ENCODE measurements around the gene ENTREP3.

The ENTREP3 gene

DNA sequence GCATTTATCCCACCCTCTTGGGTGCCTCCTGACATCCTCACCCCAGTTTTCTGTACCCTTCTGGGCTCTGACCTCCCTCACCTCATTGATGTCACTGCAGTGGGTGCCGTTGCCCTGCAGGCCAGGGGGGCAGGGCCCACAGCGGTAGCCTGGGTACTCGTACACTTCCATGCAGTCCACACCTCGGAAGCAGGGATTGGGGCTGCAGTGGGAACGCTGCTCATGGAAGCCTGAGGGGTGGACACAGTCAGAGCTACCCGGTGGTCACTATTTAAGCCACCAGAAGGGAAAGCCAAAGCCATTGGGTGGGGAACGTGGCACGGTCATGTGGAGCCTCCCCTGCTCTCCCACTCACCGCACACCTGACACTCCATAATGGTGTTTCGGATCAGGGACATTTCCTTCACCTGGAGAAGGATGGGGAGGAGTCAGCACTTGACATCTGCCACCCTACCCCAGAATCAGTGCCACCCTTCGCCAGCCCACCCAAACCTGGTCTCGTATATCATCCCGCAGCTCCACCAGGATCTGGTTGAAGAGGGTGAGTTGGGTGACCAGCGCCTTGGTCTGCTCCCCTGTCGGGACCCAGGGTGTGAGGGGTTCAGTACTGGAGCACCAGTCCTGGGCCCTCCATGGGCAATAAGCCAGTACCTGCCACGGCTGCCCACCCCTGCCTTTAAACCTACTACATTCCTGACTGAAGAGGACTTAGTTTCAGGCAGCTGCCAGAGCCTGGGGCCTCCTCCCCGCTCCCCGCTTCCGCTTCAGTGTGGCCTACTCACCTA is 52.4 kb downstream of the ENTREP3 start:
- no peak for DNase-seq (ENCODE audit: low read depth, low spot score)
- no peak for TF ChIP-seq EZH2 (IDR thresholded peaks at IDR 0.05)
- no peak for TF ChIP-seq FOXP2 (optimal IDR thresholded peaks at IDR 0.05; ENCODE audit: control extremely low read depth, extremely low read length, insufficient read depth)
- TF ChIP-seq POLR2AphosphoS5 (IDR thresholded peaks at IDR 0.05; ENCODE audit: borderline replicate concordance, low read depth, low read length), result no peak; the same call in 1 of the 2 replicates
- Histone ChIP-seq H3K9ac (ENCODE audit: insufficient read length) (no peak overlapping the region), H3K4me3 (no peak overlapping the region), H3K36me3 (ENCODE audit: insufficient read depth, low read length) (peaks cover 7% of the 10 kb centered on the region; the same call in 1 of the 2 replicates), H3K9me3 (ENCODE audit: low read depth, low read length) (no peaks in the 10 kb centered on the region), H3K27ac (no peak overlapping the region)

DNA sequence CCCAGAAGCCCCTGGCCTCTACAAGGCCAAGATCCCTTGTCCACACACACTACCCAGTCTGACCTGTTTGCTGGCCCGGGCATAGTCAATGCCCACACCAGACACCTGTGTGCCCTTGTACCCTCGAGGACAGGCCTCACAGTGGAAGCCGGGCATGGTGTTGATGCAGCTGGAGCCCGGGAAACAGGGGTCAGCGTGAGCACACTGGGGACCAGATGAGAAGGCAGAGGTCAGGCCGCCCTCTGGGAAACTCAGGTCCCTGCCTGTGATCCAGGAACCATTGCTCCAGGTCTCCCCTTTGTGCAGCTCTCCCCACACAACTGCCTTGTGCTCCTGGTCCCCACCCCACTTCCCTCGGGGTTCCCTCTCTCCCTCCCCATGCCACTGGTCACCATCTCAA is 53.1 kb downstream of the ENTREP3 start:
- no peak overlapping the region for H3K4me3 ChIP-seq
- DNase-seq (ENCODE audit: low read depth, low spot score), result no peak
- H3K36me3 ChIP-seq (ENCODE audit: insufficient read depth, low read length), result peaks cover 14% of the 10 kb centered on the region; the same call in 1 of the 2 replicates
- no peaks in the 10 kb centered on the region for H3K9me3 ChIP-seq (ENCODE audit: low read depth, low read length)
- no peak for TF ChIP-seq EZH2 (IDR thresholded peaks at IDR 0.05)
- no peak for TF ChIP-seq FOXP2 (optimal IDR thresholded peaks at IDR 0.05; ENCODE audit: control extremely low read depth, extremely low read length, insufficient read depth)
- TF ChIP-seq POLR2AphosphoS5 (IDR thresholded peaks at IDR 0.05; ENCODE audit: borderline replicate concordance, low read depth, low read length), result no peak
- no peak overlapping the region for H3K9ac ChIP-seq (ENCODE audit: insufficient read length)
- H3K27ac ChIP-seq, result no peak overlapping the region

DNA sequence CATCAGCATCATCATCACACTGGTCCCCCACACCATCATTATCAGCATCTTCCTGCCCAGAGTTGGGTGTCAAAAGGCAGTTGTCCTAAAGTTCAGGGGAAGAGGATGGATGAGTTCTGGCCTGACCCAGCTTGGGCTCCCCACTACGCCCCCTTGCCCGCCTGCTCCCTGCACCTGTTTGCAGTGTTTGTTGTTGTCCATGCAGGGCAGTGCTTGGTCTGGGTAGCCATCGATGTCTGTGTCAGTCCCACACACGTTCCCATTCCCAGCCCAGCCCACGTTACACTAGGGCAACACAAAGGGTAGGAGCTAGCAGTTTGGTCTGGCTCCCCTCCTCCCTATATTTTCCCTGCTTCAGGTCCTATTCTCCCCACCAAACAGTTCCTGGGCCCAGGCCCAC is 54.4 kb downstream of the ENTREP3 start:
- H3K36me3 ChIP-seq (ENCODE audit: insufficient read depth, low read length), result peaks cover 19% of the 10 kb centered on the region; the same call in 1 of the 2 replicates
- no peak overlapping the region for H3K27ac ChIP-seq
- TF ChIP-seq POLR2AphosphoS5 (IDR thresholded peaks at IDR 0.05; ENCODE audit: borderline replicate concordance, low read depth, low read length), result no peak
- TF ChIP-seq EZH2 (IDR thresholded peaks at IDR 0.05), result no peak
- TF ChIP-seq FOXP2 (optimal IDR thresholded peaks at IDR 0.05; ENCODE audit: control extremely low read depth, extremely low read length, insufficient read depth), result no peak
- no peak overlapping the region for H3K4me3 ChIP-seq
- no peak for DNase-seq (ENCODE audit: low read depth, low spot score)
- no peak overlapping the region for H3K9ac ChIP-seq (ENCODE audit: insufficient read length)
- H3K9me3 ChIP-seq (ENCODE audit: low read depth, low read length), result no peaks in the 10 kb centered on the region

DNA sequence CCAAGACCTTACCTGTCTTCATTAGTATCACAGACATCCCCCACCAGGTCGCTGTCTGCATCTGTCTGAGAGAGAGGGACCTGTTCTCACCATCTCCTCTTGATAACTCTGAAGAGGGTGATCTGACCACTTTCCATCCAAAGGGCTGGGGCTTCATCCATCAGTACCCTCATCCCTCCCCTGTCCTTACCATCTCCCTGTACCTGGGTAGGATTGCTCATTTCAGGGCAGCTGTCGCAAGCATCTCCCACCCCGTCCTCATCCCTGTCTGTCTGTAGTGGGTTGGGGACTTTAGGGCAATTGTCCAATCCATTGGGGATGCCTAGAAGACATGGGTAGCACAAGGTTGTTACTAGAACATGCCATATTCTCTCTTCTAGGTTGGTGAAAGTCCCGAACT is 55.5 kb downstream of the ENTREP3 start:
- TF ChIP-seq FOXP2 (optimal IDR thresholded peaks at IDR 0.05; ENCODE audit: control extremely low read depth, extremely low read length, insufficient read depth) (no peak), POLR2AphosphoS5 (IDR thresholded peaks at IDR 0.05; ENCODE audit: borderline replicate concordance, low read depth, low read length) (peak; percentile 20; the same call in 1 of the 2 replicates)
- DNase-seq (ENCODE audit: low read depth, low spot score), result no peak
- no peak overlapping the region for H3K27ac ChIP-seq
- no peak overlapping the region for H3K4me3 ChIP-seq
- peaks cover 19% of the 10 kb centered on the region; the same call in 1 of the 2 replicates for H3K36me3 ChIP-seq (ENCODE audit: insufficient read depth, low read length)
- H3K9me3 ChIP-seq (ENCODE audit: low read depth, low read length), result no peaks in the 10 kb centered on the region
- H3K9ac ChIP-seq (ENCODE audit: insufficient read length), result no peak overlapping the region

DNA sequence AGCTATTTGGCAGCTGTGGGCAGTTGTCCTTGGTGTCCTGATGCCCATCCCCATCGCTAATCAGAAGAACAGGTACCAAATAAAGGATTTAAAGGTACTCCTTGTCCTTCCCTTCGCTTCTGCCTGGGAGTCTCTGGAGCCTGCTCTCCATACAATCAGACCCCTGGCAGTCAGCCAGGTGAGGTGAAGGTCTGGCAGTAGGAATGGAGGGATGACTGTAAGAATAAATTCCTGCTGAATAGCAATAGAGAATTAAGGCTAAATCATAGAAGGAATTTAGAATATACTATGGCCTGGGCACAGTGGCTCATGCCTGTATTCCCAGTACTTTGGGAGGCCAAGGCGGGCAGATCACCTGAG is 56.8 kb downstream of the ENTREP3 start:
- DNase-seq (ENCODE audit: low read depth, low spot score), result no peak
- no peaks in the 10 kb centered on the region for H3K9me3 ChIP-seq (ENCODE audit: low read depth, low read length)
- H3K9ac ChIP-seq (ENCODE audit: insufficient read length), result no peak overlapping the region
- H3K27ac ChIP-seq, result no peak overlapping the region
- H3K4me3 ChIP-seq, result no peak overlapping the region
- peaks cover 19% of the 10 kb centered on the region; the same call in 1 of the 2 replicates for H3K36me3 ChIP-seq (ENCODE audit: insufficient read depth, low read length)
- TF ChIP-seq POLR2AphosphoS5 (IDR thresholded peaks at IDR 0.05; ENCODE audit: borderline replicate concordance, low read depth, low read length) (no peak), EZH2 (IDR thresholded peaks at IDR 0.05) (no peak), FOXP2 (optimal IDR thresholded peaks at IDR 0.05; ENCODE audit: control extremely low read depth, extremely low read length, insufficient read depth) (no peak)

DNA sequence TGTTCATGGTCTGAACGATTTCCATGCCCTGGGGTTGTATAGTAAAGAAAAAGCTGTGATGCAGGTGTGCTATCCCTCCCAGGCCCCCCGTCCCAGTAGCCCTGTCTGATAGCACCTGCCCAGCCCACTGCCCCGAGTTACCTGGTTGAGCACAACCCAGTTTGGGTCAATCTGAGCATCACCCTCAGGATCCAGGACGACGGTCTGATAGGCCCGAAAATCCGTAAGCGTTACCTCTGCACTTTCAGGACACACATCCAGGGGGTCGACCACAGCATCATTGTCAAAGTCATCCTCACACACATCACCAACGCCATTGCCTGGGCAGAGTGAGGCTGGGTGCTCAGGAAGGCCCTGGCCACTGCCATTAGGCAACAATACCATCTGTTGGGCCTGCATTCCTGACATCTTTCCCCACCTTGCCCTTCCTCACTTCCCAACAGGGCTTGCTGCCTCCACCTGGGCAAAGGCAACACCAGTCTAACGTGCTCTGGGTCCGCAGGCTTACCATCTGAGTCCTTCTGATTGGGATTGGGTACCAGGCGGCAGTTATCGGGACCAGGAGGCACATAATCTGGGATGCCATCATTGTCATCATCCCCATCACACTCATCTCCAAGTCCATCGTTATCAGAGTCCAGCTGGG is 57.3 kb downstream of the ENTREP3 start:
- no peak overlapping the region for H3K4me3 ChIP-seq
- H3K9ac ChIP-seq (ENCODE audit: insufficient read length), result no peak overlapping the region
- H3K27ac ChIP-seq, result no peak overlapping the region
- no peaks in the 10 kb centered on the region for H3K9me3 ChIP-seq (ENCODE audit: low read depth, low read length)
- TF ChIP-seq FOXP2 (optimal IDR thresholded peaks at IDR 0.05; ENCODE audit: control extremely low read depth, extremely low read length, insufficient read depth) (no peak), EZH2 (IDR thresholded peaks at IDR 0.05) (no peak), POLR2AphosphoS5 (IDR thresholded peaks at IDR 0.05; ENCODE audit: borderline replicate concordance, low read depth, low read length) (no peak)
- H3K36me3 ChIP-seq (ENCODE audit: insufficient read depth, low read length), result peaks cover 19% of the 10 kb centered on the region; the same call in 1 of the 2 replicates
- DNase-seq (ENCODE audit: low read depth, low spot score), result no peak

Data from SK-N-MC (cell line).